ENCODE results near the gene DOCK7.
"Not testable (repeated sequence)": the region's sequence is repeated elsewhere in the genome, so short reads cannot be mapped to it uniquely, and the experiment has no call there.

Gene DOCK7

GRCh38 chr1:62689524-62689923, 1.3 kb upstream of the DOCK7 start:
- no peak for DNase-seq

- no peak for DNase-seq
These were observed 500 bp upstream of the DOCK7 start for GRCh38 chr1:62688687-62689085.

GRCh38 chr1:62687421-62687902, 724 bp downstream of the DOCK7 start:
- DNase-seq, result no peak

- no peak for DNase-seq
These were observed 1.4 kb downstream of the DOCK7 start for GRCh38 chr1:62686822-62687221.

GRCh38 chr1:62685431-62685859, 2.7 kb downstream of the DOCK7 start:
- no peak for DNase-seq

GRCh38 chr1:62682531-62682930, 5.7 kb downstream of the DOCK7 start:
- no peak for DNase-seq

GRCh38 chr1:62680992-62681391, 7.2 kb downstream of the DOCK7 start:
- not testable (repeated sequence) for DNase-seq

- DNase-seq, result not testable (repeated sequence)
These were observed 10.4 kb downstream of the DOCK7 start for GRCh38 chr1:62677822-62678221.

GRCh38 chr1:62676611-62677356, 11.4 kb downstream of the DOCK7 start:
- no peak for DNase-seq

GRCh38 chr1:62673629-62674028, 14.6 kb downstream of the DOCK7 start:
- DNase-seq, result no peak

- DNase-seq, result no peak
These were observed 16.2 kb downstream of the DOCK7 start for GRCh38 chr1:62672029-62672428.

- no peak for DNase-seq
These were observed 33.4 kb downstream of the DOCK7 start for GRCh38 chr1:62654744-62655143.

GRCh38 chr1:62652387-62652786, 35.8 kb downstream of the DOCK7 start:
- DNase-seq, result no peak

GRCh38 chr1:62643283-62643682, 44.9 kb downstream of the DOCK7 start:
- no peak for DNase-seq

- no peak for DNase-seq
These were observed 50.6 kb downstream of the DOCK7 start for GRCh38 chr1:62637392-62638105.

- DNase-seq, result no peak
These were observed 59.7 kb downstream of the DOCK7 start for GRCh38 chr1:62628506-62628905.

GRCh38 chr1:62625415-62625814, 62.8 kb downstream of the DOCK7 start:
- no peak for DNase-seq

GRCh38 chr1:62621907-62622306, 66.3 kb downstream of the DOCK7 start:
- no peak for DNase-seq

- no peak for DNase-seq
These were observed 74.3 kb downstream of the DOCK7 start for GRCh38 chr1:62613890-62614289.

GRCh38 chr1:62613325-62613727, 74.9 kb downstream of the DOCK7 start:
- no peak for DNase-seq

- DNase-seq, result no peak
These were observed 75.4 kb downstream of the DOCK7 start for GRCh38 chr1:62612770-62613169.

- DNase-seq, result not testable (repeated sequence)
These were observed 77.6 kb downstream of the DOCK7 start for GRCh38 chr1:62610588-62610987.

GRCh38 chr1:62608905-62609304, 79.3 kb downstream of the DOCK7 start:
- no peak for DNase-seq

GRCh38 chr1:62601457-62601856, 86.7 kb downstream of the DOCK7 start:
- no peak for DNase-seq

Measured in NCI-H187 treated with DMSO at 0.1 percent for 48 hours (cell line).